GM18858 (cell line): ENCODE results near the gene LRCH1.
"Not testable (repeated sequence)": the region's sequence is repeated elsewhere in the genome, so short reads cannot be mapped to it uniquely, and the experiment has no call there.

ENCODE experiments used
- ATAC-seq: cut with Tn5 transposase; IDR thresholded peaks from one replicate; pipeline ENCODE4 v1.9.1; 2021; ENCODE audit not compliant: unreplicated experiment

Gene LRCH1

GRCh38 chr13:46747031-46747820 is 194.3 kb downstream of the LRCH1 start:
- ATAC-seq, result no peak

- ATAC-seq, result no peak
Measured at GRCh38 chr13:46748300-46748699, 195.3 kb downstream of the LRCH1 start.

GRCh38 chr13:46749951-46750350 is 197.0 kb downstream of the LRCH1 start:
- no peak for ATAC-seq

- peak; percentile 83 for ATAC-seq
Measured at GRCh38 chr13:46751811-46752635, 199.1 kb downstream of the LRCH1 start.

GRCh38 chr13:46753137-46753536 is 200.2 kb downstream of the LRCH1 start:
- no peak for ATAC-seq

- ATAC-seq, result no peak
Measured at GRCh38 chr13:46753917-46754316, 200.9 kb downstream of the LRCH1 start.

GRCh38 chr13:46754812-46755211 is 201.8 kb downstream of the LRCH1 start:
- ATAC-seq, result no peak

GRCh38 chr13:46755508-46755907 is 202.5 kb downstream of the LRCH1 start:
- ATAC-seq, result not testable (repeated sequence)

GRCh38 chr13:46756977-46757376 is 204.0 kb downstream of the LRCH1 start:
- no peak for ATAC-seq

GRCh38 chr13:46757640-46758039 is 204.7 kb downstream of the LRCH1 start:
- no peak for ATAC-seq

- ATAC-seq, result no peak
Measured at GRCh38 chr13:46759846-46760245, 206.9 kb downstream of the LRCH1 start.

- no peak for ATAC-seq
Measured at GRCh38 chr13:46761174-46761573, 208.2 kb downstream of the LRCH1 start.

GRCh38 chr13:46761866-46762265 is 208.9 kb downstream of the LRCH1 start:
- ATAC-seq, result no peak

GRCh38 chr13:46769925-46770324 is 217.0 kb downstream of the LRCH1 start:
- ATAC-seq, result not testable (repeated sequence)

GRCh38 chr13:46771693-46772092 is 218.7 kb downstream of the LRCH1 start:
- ATAC-seq, result no peak

GRCh38 chr13:46773541-46773940 is 220.6 kb downstream of the LRCH1 start:
- no peak for ATAC-seq

- ATAC-seq, result no peak
Measured at GRCh38 chr13:46775385-46776107, 222.6 kb downstream of the LRCH1 start.

- no peak for ATAC-seq
Measured at GRCh38 chr13:46778095-46778494, 225.1 kb downstream of the LRCH1 start.

GRCh38 chr13:46778890-46779289 is 225.9 kb downstream of the LRCH1 start:
- ATAC-seq, result no peak

GRCh38 chr13:46782066-46782465 is 229.1 kb downstream of the LRCH1 start:
- no peak for ATAC-seq

- no peak for ATAC-seq
Measured at GRCh38 chr13:46782691-46783090, 229.7 kb downstream of the LRCH1 start.
